H1 (cell line): Measurements from ENCODE around the gene MAPK14. TPM values are rescaled to one million over a fixed set of nuclear protein-coding genes. Genes with fewer than 3 reads are reported as not detected.

Source experiments
- CTCF ChIA-PET: fragments of 300-600 bp; sonication (Branson Sonifier 250); formaldehyde crosslinking; loops from one replicate; lab custom pipeline; 2021; ENCODE audit not compliant: partially characterized antibody; lab: Charles Lee
- POLR2A ChIA-PET: fragments of 300-600 bp; sonication (Branson Sonifier 250); formaldehyde crosslinking; loops from one replicate; lab custom pipeline; 2021; ENCODE audit warnings: inconsistent platforms; ENCODE audit not compliant: partially characterized antibody; lab: Charles Lee
- DNase-seq, 2 experiments: peaks; one replicate each; pipeline versions ENCODE4 v3.0.0 to v3.0.0-alpha.2; 2010 to 2022; ENCODE audit warnings: low spot score in 2 of 2, low read depth in 1 of 2, mixed read lengths in 1 of 2
- FAIRE-seq: peaks from 2 replicates; lab custom pipeline; 2011; peaks lifted over from hg19 to GRCh38; lab: Jason Lieb, UNC
- H2AFZ ChIP-seq: 2 replicates; pipeline ENCODE4 v1.8.1; 2012; ENCODE audit warnings: low read length, inconsistent platforms
- H2AK5ac ChIP-seq: 2 replicates; pipeline ENCODE4 v1.6.1; 2013; ENCODE audit warnings: low read depth, low read length
- H2BK120ac ChIP-seq: replicated peaks from 2 replicates; pipeline ENCODE3; 2013; ENCODE audit warnings: low read depth, low read length, inconsistent platforms
- H2BK12ac ChIP-seq: 2 replicates; pipeline ENCODE4 v1.6.1; 2013; ENCODE audit warnings: low read depth, low read length
- H2BK15ac ChIP-seq: 2 replicates; pipeline ENCODE4 v1.6.1; 2013; ENCODE audit warnings: low read length
- H2BK20ac ChIP-seq: 2 replicates; pipeline ENCODE4 v1.6.1; 2013; ENCODE audit warnings: low read length
- H2BK5ac ChIP-seq: 2 replicates; pipeline ENCODE4 v1.6.1; 2013; ENCODE audit warnings: low read depth, low read length
- H3K14ac ChIP-seq: 2 replicates; pipeline ENCODE4 v1.6.1; 2013; ENCODE audit warnings: inconsistent platforms; ENCODE audit not compliant: insufficient read length
- H3K18ac ChIP-seq: 2 replicates; pipeline ENCODE4 v1.6.1; 2013; ENCODE audit warnings: low read length; ENCODE audit errors: extremely low read depth
- H3K23ac ChIP-seq: 2 replicates; pipeline ENCODE4 v1.6.1; 2013; ENCODE audit warnings: inconsistent platforms; ENCODE audit not compliant: insufficient read length
- H3K23me2 ChIP-seq: 2 replicates; pipeline ENCODE4 v1.6.1; 2013; ENCODE audit warnings: low read depth, low read length
- H3K27ac ChIP-seq: 2 replicates; pipeline ENCODE4 v1.6.1; 2011; ENCODE audit warnings: low read depth, low read length, inconsistent platforms
- H3K27me3 ChIP-seq, 4 experiments: replicated peaks in 1 of 4; 1 replicate in 1 of 4; 2 replicates in 3 of 4; pipeline versions ENCODE4 v1.6.1 to v1.8.1; 2011 to 2013; ENCODE audit warnings: low read length in 3 of 4, mild to moderate bottlenecking in 3 of 4, inconsistent platforms in 2 of 4, mixed read lengths in 2 of 4, moderate library complexity in 1 of 4; ENCODE audit not compliant: control insufficient read depth in 3 of 4, insufficient read depth in 3 of 4; ENCODE audit errors: extremely low read depth in 1 of 4
- H3K36me3 ChIP-seq, 4 experiments: 2 replicates each; pipeline versions ENCODE4 v1.6.1 to v1.8.1; 2011 to 2013; ENCODE audit warnings: mild to moderate bottlenecking in 4 of 4, low read length in 3 of 4, moderate library complexity in 2 of 4, control low read depth in 1 of 4, inconsistent platforms in 1 of 4; ENCODE audit not compliant: insufficient read depth in 4 of 4, control insufficient read depth in 2 of 4
- H3K4ac ChIP-seq: replicated peaks from 2 replicates; pipeline ENCODE3; 2013; ENCODE audit warnings: low read length, low read depth, mixed read lengths, inconsistent platforms; ENCODE audit not compliant: insufficient read length
- H3K4me1 ChIP-seq, 4 experiments: replicated peaks in 1 of 4; 1 replicate in 1 of 4; 2 replicates in 3 of 4; pipeline versions ENCODE4 v1.6.1 to v1.8.1; 2011 to 2013; ENCODE audit warnings: low read length in 3 of 4, inconsistent platforms in 2 of 4, mixed read lengths in 1 of 4; ENCODE audit not compliant: insufficient read depth in 4 of 4, control insufficient read depth in 3 of 4
- H3K4me2 ChIP-seq, 2 experiments: 2 replicates each; pipeline versions ENCODE4 v1.6.1 to v1.8.1; 2011 to 2013; ENCODE audit warnings: low read depth in 2 of 2, low read length in 2 of 2, control low read depth in 1 of 2, inconsistent platforms in 1 of 2, mild to moderate bottlenecking in 1 of 2; ENCODE audit not compliant: insufficient read depth in 1 of 2
- H3K4me3 ChIP-seq, 4 experiments: fragments of 200-600, 300-600 bp in 1 of 4; sonication (generic), shearing (Covaris generic), sonication (Bioruptor Twin) in 1 of 4; 2 replicates each; pipeline versions ENCODE4 v1.5.1 to v1.8.1; 2011 to 2016; ENCODE audit warnings: low read length in 4 of 4, low read depth in 3 of 4, control low read depth in 2 of 4, inconsistent platforms in 2 of 4, mild to moderate bottlenecking in 2 of 4, mixed read lengths in 1 of 4, moderate library complexity in 1 of 4; ENCODE audit not compliant: insufficient read depth in 2 of 4; ENCODE audit errors: extremely low read depth in 1 of 4
- H3K56ac ChIP-seq: replicated peaks from 2 replicates; pipeline ENCODE3; 2013; ENCODE audit warnings: low read depth, mild to moderate bottlenecking, mixed read lengths, low read length, inconsistent platforms; ENCODE audit not compliant: insufficient read length
- H3K79me1 ChIP-seq: 2 replicates; pipeline ENCODE4 v1.6.1; 2013; ENCODE audit warnings: low read depth, low read length, control low read depth
- H3K79me2 ChIP-seq, 2 experiments: 2 replicates each; pipeline versions ENCODE4 v1.6.1 to v1.8.1; 2012 to 2013; ENCODE audit warnings: low read length in 2 of 2, mild to moderate bottlenecking in 2 of 2, inconsistent platforms in 1 of 2; ENCODE audit not compliant: insufficient read depth in 2 of 2, control insufficient read depth in 1 of 2
- H3K9ac ChIP-seq, 4 experiments: replicated peaks in 1 of 4; 1 replicate in 1 of 4; 2 replicates in 3 of 4; pipeline versions ENCODE4 v1.6.1 to v1.8.1; 2011 to 2013; ENCODE audit warnings: low read depth in 3 of 4, low read length in 3 of 4, control low read depth in 2 of 4, mild to moderate bottlenecking in 2 of 4, moderate library complexity in 2 of 4, inconsistent platforms in 1 of 4; ENCODE audit errors: extremely low read depth in 1 of 4
- H3K9me3 ChIP-seq, 2 experiments: 2 replicates each; pipeline versions ENCODE4 v1.6.1 to v1.8.1; 2012 to 2013; ENCODE audit warnings: mild to moderate bottlenecking in 2 of 2, moderate library complexity in 2 of 2, control low read depth in 1 of 2, inconsistent platforms in 1 of 2, low read depth in 1 of 2, low read length in 1 of 2, mixed read lengths in 1 of 2; ENCODE audit not compliant: insufficient read depth in 2 of 2
- H4K20me1 ChIP-seq, 2 experiments: replicated peaks in 1 of 2; 2 replicates each; pipeline versions ENCODE3 to v1.8.1; 2011 to 2013; ENCODE audit warnings: inconsistent platforms in 2 of 2, low read length in 2 of 2, mild to moderate bottlenecking in 1 of 2; ENCODE audit not compliant: insufficient read depth in 2 of 2, control insufficient read depth in 1 of 2
- H4K5ac ChIP-seq: 2 replicates; pipeline ENCODE4 v1.6.1; 2013; ENCODE audit warnings: low read length, low read depth, mixed read lengths, inconsistent platforms; ENCODE audit not compliant: insufficient read length
- H4K8ac ChIP-seq: 2 replicates; pipeline ENCODE4 v1.8.0; 2013; ENCODE audit warnings: mild to moderate bottlenecking, moderate library complexity, low read length, inconsistent platforms; ENCODE audit not compliant: insufficient read depth; ENCODE audit errors: extremely low read depth
- H4K91ac ChIP-seq: replicated peaks from 2 replicates; pipeline ENCODE3; 2013; ENCODE audit warnings: low read length, mixed read lengths, inconsistent platforms; ENCODE audit not compliant: insufficient read length
- CTBP2 ChIP-seq: IDR thresholded peaks from 2 replicates; pipeline ENCODE4 v1.7.0; 2011; ENCODE audit warnings: borderline replicate concordance, mild to moderate bottlenecking, moderate library complexity, mixed read lengths, low read length; ENCODE audit not compliant: insufficient read depth, insufficient read length
- PHF8 ChIP-seq: fragments of 200-600 bp; sonication (generic); conservative IDR thresholded peaks from 2 replicates; pipeline ENCODE4 v1.7.1; 2012; ENCODE audit warnings: low read depth, mild to moderate bottlenecking, inconsistent platforms, low read length, moderate library complexity
- RBBP5 ChIP-seq: IDR thresholded peaks from 2 replicates; pipeline ENCODE4 v1.7.1; 2012; ENCODE audit warnings: low read depth, mild to moderate bottlenecking, inconsistent platforms, low read length, moderate library complexity, borderline replicate concordance
- TCF12 ChIP-seq: IDR thresholded peaks from 2 replicates; pipeline ENCODE4 v1.6.1; 2011; ENCODE audit warnings: low read depth, mild to moderate bottlenecking, low read length
- WGBS, 2 experiments: shearing (Covaris generic) in 1 of 2; methylation state at CpG; one replicate each; pipeline versions ENCODE4 v1.1.6 to v1.1.7; 2013 to 2015; ENCODE audit warnings: low lambda C conversion rate in 2 of 2, mixed read lengths in 2 of 2, inconsistent platforms in 1 of 2, low coverage in 1 of 2, missing lambda C conversion rate in 1 of 2; ENCODE audit not compliant: insufficient replicate concordance in 2 of 2, insufficient coverage in 1 of 2, insufficient read length in 1 of 2; ENCODE audit errors: extremely low coverage in 1 of 2, missing lambda C conversion rate in 1 of 2; 5-methylcytosine and 5-hydroxymethylcytosine counted together
- polyA plus RNA-seq, 7 experiments: library from polyadenylated mRNA; depleted of rRNA in 3 of 7; stranded (reverse) in 5 of 7; unstranded in 2 of 7; fragments of >200 nt in 5 of 7; fragments of 200-250 nt in 2 of 7; gene quantifications; 1 replicate in 5 of 7; 2 replicates in 1 of 7; 4 replicates in 1 of 7; pipeline versions ENCODE4 v1.2.1 to v1.2.3, GENCODE V29; 2011 to 2013; ENCODE audit warnings: missing spikeins in 2 of 7, mixed read lengths in 2 of 7
- total RNA-seq: library from RNA; stranded (reverse); fragmentation: NEBNext Ultra II Directional; extraction: Animal tissue kit (Norgen Biotek cat#: 25700); gene quantifications from 2 replicates; pipeline ENCODE4 v1.2.1, GENCODE V29; 2021

The MAPK14 gene
- total and polyA plus RNA-seq, 2 of the 8 experiments (the other 6 are each of a cell fraction or from before 2014, with no cell fraction given) = 18.1 to 39.3 TPM

- H3K14ac ChIP-seq = no peak overlapping the region
- H3K9me3 ChIP-seq = peaks cover 0 to 4% of the 10 kb centered on the region in 2 experiments; a peak in 1 of 4 replicates
- no peak overlapping the region for H2BK20ac ChIP-seq
- H4K20me1 ChIP-seq = no peaks in the 10 kb centered on the region
- no peak overlapping the region for H3K18ac ChIP-seq
- H3K4me1 ChIP-seq = no peaks in the 10 kb centered on the region
- H3K27ac ChIP-seq = no peak overlapping the region
- no peak overlapping the region for H3K4me3 ChIP-seq
- H2AK5ac ChIP-seq = 0 out of 2 replicates have a peak overlapping the region, but pooled peaks have one; percentile 24
- no peaks in the 10 kb centered on the region for H3K36me3 ChIP-seq
- no peak overlapping the region for H2AFZ ChIP-seq
- ChIA-PET POLR2A (interaction anchor here (0.7 kb wide), 1 partner anchor 10 kb away, joined by 3 read pairs; no protein-coding TSS in a partner anchor), CTCF (no interaction called here)
- no peak overlapping the region for H2BK15ac ChIP-seq
- H2BK12ac ChIP-seq = no peak overlapping the region
- no peak overlapping the region for H3K4ac ChIP-seq
- H3K9ac ChIP-seq = no peak overlapping the region
- 92% methylated on average over 3 of the region's 3 CpGs; no CpG with 5 or more reads in 1 of the 2 experiments for WGBS, 2 experiments
- no peaks in the 10 kb centered on the region for H3K79me1 ChIP-seq
- H3K23me2 ChIP-seq = no peaks in the 10 kb centered on the region
- H3K79me2 ChIP-seq = no peaks in the 10 kb centered on the region
- H4K5ac ChIP-seq = no peak overlapping the region
- no peak overlapping the region for H2BK120ac ChIP-seq
- no peak for DNase-seq
- no peak for TF ChIP-seq PHF8
- no peak for TF ChIP-seq CTBP2
- no peak for TF ChIP-seq TCF12
- TF ChIP-seq RBBP5 = no peak
- no peak overlapping the region for H2BK5ac ChIP-seq
- no peak for FAIRE-seq
- H3K27me3 ChIP-seq = no peaks in the 10 kb centered on the region
- H4K8ac ChIP-seq = no peak overlapping the region
- H3K56ac ChIP-seq = no peak overlapping the region
- no peak overlapping the region for H3K4me2 ChIP-seq
- H4K91ac ChIP-seq = no peak overlapping the region
- no peak overlapping the region for H3K23ac ChIP-seq
Observed at GRCh38 chr6:36147294-36147693, 119.7 kb downstream of the MAPK14 start.
